SKM-1 treated with dmso at 0.1 percent for 144 hours (cell line): Measurements from ENCODE around the gene RALGPS1.
A peak's percentile ranks its signal among the peaks of the same experiment; 100 is the strongest.

Experiments used
- DNase-seq: peaks from one replicate; lab custom pipeline; 2025; ENCODE audit not compliant: unreplicated experiment; lab: John Stamatoyannopoulos, UW

RALGPS1 gene

DNA sequence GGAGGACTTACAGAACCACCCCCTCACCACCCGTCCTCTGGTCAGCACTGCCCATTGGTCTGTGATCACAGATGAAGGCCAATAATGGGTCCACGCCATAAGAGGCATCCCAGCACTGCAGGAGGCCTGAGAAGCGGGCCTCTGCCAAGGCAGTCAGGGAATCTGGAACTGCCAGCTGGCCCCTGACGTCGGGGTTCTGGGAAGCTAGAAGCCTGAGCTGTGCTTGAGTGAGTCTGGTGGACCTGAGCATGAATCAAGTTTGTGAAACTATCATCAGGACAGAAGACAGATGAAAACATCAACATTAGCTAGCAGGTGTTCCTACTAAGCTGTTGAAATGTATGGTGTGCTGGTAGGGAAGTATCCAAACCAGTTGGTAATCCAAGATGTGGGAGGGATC, 200.0 kb downstream of the RALGPS1 start:
- DNase-seq: no peak

DNA sequence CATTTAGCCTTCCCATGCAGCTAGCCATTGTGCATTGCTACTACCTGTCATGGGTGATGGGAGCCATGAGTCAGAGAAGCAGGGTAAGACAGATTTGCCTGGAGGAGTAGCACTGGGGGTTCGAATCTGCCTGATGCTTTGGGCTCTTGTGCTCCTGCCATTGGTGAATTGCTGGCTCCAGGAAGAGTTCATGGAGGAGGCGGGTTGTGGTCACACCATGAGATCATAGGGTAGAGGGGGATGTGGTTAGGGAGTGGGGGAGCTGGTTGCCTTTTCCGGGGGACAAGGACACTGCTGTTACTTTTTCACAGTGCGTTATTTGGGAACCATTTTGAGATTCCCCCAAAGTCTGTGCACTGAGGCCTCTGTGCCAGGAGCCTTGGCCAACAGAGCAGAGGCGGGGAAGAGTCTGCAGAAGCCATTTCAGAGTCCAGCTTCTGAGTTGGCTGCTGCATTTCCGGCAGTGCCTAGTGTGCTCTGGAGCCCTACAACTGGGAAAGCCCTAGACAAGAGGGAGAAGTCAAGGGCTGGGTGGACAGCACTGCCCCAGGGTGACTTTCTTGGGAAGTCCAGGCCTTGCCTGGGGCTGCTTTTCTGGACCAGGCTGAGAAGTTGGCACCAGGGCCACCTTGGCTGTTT, 201.6 kb downstream of the RALGPS1 start:
- no peak for DNase-seq

DNA sequence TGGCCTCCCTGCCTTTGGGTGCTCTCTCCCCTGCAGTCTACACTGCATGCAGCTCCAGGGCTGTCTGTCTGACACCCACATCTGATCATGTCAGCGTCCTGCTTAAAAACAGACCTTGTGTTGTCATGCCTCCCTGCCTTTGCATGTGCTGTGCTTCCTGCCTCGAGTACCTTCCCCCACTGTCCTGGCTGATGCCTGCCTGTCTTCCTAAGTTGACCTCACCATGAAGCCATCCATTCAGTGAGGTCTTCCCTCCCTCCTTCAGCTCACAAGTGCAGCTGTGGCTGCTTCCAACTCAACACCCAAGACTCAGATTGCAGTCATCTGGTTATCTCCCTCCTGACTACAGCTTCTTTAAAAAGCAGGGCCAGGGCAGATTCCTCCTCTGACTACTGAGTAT, 202.4 kb downstream of the RALGPS1 start:
- DNase-seq: no peak

DNA sequence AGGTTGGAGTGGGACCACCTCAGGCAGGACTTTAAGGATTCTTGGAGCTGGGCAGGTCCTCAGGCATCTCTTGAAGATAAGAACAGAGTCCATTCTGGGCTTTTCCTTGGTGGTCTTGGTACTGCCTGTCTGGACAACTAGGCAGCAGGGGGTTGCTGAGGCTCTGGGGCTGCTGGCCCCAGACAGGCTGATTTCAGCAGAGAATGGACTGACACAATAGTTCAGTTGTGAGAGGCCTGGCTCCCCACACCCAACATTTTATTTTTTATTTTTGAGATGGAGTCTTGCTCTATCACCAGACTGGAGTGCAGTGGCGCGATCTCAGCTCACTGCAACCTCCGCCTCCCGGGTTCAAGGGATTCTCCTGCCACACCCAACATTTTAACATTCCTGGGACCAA, 203.2 kb downstream of the RALGPS1 start:
- DNase-seq: no peak

DNA sequence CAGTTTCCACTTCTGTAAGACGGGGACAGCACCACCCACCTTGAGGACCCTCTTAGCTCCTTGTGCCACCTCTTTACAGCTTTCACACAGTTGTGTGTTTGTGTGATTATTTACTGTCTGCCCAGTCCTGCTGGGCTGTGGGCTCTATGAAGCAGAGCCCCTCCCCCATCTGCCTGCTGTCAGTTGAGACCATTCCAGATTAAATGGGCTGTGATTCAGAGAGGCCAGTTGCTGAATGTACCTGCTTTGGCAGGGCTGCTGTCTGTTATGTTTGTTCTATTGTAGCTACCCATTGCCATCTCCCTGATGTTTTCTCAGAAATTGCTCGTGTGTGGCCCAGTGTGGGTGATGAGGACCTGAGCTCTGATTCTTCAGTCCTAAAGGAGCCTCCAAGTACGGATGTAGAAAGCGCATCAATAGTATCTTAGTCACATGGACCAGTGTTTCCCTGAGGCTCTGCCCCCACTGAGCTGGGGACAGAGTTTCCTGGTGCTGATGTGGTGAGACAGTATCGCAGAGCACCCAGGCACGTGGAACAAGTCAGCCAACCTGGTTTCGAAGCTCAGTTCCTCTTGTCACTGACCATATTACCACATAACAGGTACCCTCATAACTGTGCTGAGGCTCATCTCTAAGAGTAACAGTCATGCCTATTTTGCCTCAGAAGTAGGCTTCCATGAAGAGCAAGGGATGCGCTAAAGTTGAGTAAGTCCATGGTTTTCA, 204.2 kb downstream of the RALGPS1 start:
- no peak for DNase-seq

DNA sequence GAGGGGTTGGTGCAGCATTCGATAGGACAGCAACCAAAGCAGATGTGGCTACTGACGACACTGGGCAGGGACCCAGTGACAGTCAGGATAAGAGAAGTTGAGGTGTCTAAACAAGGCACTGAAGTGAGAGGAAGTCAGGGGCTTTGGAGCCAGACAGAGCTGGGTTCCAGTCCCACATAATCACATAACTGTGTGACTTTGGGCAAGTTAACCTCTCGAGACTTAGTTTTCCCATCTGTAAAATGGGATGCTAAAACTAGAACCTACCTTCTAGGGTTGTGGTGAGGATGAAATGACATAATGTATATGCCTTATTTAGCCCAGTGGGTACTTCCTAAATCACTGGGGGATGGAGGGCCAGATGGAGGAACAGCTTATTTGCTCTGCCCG, 204.7 kb downstream of the RALGPS1 start:
- DNase-seq: peak; percentile 22

DNA sequence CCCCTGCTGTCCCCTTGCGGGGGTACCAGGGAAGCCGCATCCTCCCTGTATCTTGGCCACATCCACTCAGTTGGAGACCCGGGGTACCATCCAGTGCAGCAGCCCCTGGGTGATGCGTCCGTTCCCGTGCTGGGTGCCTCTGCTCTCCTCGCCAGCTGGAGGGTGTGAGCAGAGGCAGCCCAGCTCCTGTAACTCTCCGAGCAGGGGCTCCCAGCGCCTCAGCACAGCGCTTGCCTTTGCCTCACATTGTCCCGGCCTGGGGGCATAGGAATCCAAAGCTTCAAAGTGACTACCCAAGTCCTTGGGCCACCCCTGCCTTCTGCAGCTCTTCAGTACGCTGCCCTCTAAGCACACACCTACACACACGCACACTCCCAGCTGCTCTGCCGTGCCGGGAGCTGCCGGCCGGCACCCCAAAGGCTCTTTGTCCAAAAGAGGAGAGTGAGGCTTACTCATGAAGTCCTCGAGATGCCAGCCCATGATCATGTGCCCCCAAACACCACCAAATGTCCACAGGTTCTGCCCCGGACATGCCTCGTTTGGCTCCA, 207.1 kb downstream of the RALGPS1 start:
- DNase-seq: no peak

DNA sequence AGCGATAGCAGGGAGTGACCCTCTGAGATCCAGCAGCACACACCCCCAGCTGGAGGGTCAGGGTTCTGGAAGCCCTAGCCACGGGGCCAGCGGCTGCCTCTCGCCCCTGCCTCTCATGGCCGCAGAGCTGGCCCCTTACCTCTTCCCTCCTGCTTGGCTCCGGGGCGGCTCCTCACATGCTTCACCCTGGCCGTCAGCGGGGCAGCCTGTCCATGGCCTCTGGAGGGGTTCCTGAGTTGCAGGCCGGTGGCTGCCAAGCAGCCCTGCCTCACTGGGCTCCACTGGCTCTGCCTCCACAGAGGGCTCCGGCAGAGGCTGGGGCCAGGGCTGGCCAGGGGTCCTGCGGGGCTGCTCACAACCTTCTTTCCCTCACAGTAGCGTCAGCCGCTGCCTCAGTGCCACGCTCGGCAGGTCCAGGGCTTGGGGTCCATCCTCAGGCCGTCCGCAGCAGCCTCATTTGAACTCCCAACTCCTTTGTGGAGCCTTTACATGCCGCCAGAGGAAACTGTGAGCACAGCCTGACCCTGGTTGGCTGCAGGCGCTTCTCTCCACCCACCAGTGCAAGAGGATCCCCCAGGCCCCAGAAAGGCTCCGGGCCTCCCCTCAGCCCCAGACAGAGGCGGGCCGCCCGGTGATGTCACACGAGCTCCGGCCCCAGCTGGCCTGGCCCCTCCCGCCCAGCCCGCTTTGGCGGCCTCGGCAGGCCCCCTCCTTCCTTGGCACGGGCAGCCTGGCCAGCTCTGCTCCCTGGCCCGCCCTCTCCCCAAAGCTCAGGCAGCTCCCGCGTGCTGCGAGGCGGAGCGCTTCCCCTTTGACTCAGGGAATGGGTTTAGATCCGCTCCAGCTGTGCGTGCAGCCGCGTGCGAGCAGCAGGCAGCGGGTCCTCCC, 207.8 kb downstream of the RALGPS1 start, which contains the start of gene ANGPTL2:
TSS of gene ANGPTL2 (minus strand) at position 460 of the 888 bp plus-strand sequence. CDS start 13,904 bp downstream, outside the sequence.
- DNase-seq: no peak

DNA sequence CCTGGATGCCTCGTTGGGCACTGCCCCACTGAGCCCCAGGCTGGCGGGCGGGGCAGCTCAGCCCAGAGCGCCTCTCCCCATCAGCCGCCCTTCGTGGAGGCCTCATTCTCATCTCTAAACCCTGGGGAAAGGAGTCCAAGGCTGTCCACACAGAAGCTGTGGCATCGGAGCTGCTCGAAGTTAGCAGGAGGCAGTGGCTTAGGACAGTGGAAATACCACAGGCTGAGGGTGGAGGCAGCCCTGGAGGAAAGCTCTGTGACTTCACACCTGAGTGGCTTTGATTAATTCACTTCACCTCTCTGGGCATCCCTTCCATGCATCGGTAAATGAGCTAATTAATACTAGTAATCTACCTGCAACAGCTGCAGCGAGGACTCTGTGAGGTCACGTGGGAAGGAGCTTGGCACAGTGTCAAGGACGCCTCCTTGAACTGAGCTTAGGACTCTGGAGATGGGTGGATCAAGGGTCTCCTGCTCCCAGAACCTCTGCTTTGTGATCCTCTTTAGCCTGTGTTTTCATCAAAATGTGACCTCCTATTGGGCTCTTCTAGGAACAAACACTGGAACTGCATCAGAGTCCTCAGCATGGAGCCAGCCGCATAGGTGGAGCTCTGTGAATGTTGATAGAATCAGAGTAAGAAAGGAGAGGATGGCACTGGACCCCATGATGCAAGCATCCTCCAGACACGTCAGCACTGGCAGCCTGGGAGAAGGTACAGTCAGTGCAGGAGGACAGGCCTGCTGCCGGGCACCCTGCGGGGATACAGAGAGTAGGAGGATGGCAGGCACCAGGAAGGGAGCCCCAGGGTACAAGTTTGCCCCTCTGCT, 208.7 kb downstream of the RALGPS1 start:
- DNase-seq: no peak

DNA sequence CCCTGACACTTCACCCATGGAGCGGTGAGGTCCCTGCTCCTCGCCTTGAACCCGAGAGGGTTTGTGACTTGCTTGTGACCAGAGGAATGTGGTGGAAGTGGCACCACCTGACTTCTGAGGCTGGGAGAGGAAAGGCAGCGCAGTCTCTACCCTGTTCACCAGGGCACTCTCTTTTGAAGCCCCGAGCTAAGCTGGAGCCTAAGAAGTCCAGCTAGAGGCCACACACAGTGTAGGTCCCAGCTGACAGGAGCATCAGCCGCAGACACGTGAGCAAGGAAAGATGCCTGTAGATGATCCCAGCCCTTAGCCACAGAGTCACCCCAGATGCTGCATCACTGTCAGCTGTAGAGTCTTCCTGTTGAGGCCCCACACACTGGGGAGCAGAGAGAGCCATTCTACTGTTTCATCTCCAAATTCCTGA, 209.5 kb downstream of the RALGPS1 start:
- DNase-seq: no peak

DNA sequence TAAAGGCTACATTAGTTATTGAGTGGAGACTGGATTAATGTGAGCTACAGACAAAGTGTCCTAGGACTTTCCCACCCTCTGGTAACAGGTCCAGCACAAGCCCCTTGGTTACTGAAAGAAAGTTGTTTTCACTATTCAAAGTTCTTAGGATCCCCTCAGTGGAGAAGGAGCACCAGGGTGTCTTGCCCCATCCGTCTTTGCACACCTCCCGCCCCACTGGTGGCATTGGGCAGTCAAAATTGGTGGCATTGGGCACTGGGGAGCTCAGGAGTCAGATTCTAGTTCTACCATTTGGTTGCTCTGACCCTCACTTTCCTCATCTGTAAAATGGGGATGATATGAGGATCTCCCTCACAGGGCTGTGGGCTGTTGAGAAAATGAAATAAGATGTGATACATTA, 210.2 kb downstream of the RALGPS1 start:
- no peak for DNase-seq

DNA sequence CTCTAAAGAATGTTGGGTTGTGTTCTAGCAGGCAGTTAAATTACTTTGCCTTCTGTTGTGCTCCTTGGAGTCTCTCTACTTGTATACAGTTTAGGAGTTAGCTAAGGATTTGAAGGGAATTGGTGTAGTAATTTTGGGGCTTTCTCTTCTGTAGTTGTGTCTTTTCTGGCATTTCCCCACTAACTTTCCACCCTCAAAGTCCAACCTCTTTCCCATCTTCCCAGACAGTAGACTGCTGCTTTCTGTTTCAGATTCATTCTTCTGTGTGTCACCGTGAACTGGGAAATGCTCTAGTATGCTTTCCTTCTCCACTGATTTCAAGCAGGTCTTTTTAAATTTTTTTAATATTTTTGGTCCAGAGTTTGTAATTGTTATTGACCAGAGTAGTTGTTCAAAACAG, 212.4 kb downstream of the RALGPS1 start:
- DNase-seq: no peak

DNA sequence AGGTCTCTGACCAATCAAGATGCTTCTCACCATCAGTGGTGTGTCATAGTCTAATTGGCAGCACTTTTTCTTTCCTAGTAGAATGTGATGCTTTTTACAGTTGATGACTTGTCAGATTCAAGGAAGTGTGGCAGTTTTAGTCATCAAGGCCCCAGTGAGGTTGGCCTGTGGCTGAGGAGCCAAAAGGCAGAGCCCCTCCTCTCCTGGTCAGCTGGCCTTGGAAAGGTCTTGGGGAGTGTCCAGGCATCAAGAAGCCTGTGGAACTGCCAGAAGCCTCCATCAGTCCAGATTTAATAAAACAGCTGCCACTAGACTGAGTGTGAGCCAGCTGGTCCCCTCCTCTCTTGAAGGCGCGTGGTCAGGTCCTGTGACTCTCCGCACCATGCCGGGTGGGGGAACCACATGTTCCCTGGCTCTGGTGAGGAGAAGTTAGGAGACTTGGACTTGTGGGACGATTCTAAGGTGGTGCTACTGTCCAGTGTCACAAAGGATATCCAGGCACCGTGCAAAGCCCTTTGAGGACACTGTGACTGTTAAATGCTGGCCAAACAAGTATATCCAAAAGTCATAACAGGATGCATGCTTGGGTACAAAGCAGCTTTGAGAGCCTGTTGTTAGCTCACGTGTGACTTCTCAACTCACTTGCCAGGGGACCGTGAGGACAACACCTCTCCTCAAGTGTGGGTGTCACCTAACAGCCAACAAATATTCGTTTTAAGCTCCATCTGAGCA, 213.9 kb downstream of the RALGPS1 start:
- no peak for DNase-seq

DNA sequence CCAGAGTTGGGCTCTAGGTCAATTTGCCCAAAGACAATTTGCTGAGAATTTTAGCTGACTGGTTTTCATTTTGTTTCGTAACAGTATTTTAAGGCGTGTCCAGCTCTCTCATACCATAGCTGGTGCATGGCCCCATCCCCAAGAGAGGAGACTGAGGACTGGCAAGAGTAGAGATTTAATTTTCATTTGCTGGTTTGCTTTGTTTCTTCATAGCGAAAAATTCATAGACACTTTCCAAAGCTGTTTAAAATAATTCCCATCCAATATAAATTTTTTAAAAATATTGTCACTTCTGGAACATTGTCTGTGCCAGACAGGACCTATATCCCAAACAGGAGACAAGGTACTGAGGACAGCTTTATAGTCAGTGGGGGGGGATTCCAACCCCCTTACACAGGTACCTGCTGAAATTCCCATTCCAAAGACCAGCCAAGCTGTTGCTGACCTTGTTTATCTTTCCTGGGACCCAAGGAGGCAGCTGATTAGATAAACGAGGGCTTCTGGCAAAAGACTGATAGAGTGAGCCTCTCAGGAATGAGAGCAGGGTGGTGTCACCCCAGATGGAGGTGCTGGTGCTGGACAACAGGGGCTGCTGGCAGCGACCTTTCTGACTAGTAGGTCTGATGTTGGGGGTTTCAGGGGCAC, 214.6 kb downstream of the RALGPS1 start:
- DNase-seq: no peak

DNA sequence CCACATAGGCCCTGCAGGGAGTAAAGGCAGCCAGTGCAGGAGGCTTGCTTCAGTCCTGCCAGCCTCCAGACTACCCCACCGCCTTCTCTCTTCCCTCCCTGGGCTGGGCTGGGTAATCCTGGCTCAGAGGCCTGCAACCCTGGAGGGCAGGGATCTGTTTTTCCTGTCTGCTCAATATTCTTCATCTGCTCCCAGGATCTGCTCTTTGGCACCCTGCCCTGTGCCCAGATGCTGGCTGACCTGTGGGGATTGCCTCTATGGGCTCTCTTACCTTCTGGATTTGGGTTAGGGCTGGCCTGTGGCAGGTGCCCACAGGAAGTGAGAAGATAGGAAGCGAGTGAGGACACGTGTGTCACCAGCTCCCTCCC, 215.1 kb downstream of the RALGPS1 start:
- DNase-seq: no peak

DNA sequence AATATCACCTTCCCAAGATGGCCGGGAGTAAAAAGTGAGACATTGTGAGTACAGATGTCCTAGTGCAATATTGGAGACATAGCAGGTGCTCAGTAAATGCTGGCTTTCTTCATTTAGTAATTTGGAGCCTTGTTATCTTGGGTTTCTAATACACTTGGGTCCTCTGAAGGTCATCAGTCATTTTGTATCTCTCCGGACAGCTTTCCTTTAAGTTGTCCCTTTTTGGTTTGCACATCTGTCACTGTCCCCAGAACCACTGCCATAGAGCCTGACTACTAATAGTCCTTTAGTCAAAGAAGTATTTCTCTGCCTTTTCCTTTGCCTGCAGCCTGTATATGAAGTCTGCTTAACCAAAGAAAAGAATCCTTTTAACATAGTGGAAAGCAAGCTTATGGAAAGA, 215.7 kb downstream of the RALGPS1 start:
- no peak for DNase-seq

DNA sequence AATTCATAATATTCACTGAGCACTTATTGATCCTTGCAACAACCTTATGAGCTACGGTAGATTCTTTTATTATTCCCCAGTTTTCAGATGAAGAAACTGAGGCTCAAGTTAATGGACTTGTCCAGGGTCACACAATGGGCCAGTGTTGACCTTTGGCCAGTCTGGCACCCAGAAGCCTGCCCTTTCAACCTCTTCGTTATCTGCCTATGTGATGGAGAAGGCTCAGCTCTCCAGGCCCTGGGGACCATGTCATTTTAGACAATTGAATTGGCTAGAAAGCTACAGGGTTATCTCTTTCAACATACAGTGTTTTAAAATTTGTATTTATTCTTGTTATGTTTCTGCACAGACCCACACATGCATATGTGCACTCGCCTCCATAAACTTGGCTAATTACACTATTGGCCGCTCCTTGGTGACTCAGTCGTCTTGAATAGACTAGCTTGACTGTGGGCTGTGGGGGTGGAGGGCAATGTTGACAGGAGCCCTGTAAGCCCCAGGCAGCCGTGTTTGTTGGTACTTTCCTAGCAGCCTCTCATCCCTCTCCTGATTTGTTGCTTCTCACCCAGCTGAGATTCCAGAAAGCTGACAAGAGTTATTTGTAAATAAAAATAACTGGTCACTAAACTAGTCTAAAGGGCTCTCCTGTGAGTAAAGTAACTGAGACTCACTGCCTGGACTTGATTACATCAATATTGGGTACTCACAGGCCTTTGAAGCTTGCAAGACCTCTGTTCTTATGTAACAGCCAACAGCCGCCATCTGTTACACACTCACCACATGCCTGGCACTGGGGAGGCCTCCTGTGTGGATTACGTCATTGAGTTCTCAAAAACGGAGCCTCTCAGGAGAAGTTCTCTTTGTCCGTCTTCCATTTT, 216.3 kb downstream of the RALGPS1 start:
- peak; percentile 95 for DNase-seq

DNA sequence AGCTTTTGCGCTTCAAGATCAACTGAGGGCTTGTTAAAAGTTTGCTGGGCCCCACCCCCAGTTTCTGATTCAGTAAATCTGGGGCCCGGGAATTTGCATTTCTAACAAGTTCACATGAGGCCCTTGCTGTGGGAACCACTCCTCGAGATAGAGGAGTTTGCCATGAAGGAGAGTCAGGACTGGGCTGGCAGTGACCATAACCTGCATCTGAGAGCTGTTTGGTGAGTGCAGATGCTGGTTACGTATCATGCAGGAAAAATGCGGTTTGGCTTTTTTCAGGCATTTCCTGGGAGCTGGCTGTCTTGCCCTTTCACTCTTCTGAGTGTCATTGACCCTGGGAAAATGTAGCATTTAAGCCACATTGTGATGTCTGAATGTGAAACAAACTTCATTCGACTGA, 217.3 kb downstream of the RALGPS1 start:
- DNase-seq: no peak

DNA sequence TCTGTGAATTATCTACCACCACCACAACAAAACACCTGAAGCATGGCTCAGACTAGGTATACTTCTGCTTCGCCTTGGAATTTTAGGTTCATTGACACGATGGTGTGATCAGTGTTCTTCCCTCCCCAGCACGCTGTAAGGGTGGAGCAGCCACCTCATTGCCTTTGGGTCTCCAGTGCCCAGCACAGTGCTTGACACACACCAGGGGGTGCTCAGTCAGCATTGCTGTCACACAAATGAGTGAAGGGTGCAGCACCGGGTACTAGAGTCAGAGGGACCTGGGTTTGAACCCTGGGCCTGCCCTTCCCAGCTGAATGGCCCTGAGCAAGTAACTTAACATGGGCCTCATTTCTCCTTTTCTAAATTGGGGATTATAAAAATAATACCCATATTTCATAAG, 217.8 kb downstream of the RALGPS1 start:
- no peak for DNase-seq
